GM23338 (cell line): ENCODE results near the gene RABGAP1L. TPM values are rescaled to one million over a fixed set of nuclear protein-coding genes. Genes with fewer than 3 reads are reported as not detected.
"Not testable (repeated sequence)": the region's sequence is repeated elsewhere in the genome, so short reads cannot be mapped to it uniquely, and the experiment has no call there.

Experiments used
- ATAC-seq: fragments of 200-7000 bp; cut with Tn5 transposase; 3 replicates; pipeline ENCODE4 v1.9.1; 2020
- DNase-seq: peaks from one replicate; pipeline ENCODE4 v3.0.0-alpha.2; 2015; ENCODE audit warnings: low spot score
- H2AFZ ChIP-seq: fragments of 200-600 bp; sonication (generic); 2 replicates; pipeline ENCODE4 v1.8.0; 2016; ENCODE audit warnings: antibody characterized with exemption, mild to moderate bottlenecking, moderate library complexity
- H3F3A ChIP-seq: fragments of 200-600 bp; sonication (generic); replicated peaks from 2 replicates; pipeline ENCODE4 v1.8.0; 2017; ENCODE audit warnings: antibody characterized with exemption, mixed run types, low read depth
- H3K27ac ChIP-seq: fragments of 200-600 bp; sonication (generic); 2 replicates; pipeline ENCODE4 v1.6.1; 2016; ENCODE audit warnings: low read depth
- H3K27me3 ChIP-seq: fragments of 200-600 bp; sonication (generic); 2 replicates; pipeline ENCODE4 v1.8.0; 2016; ENCODE audit warnings: mild to moderate bottlenecking, mixed run types, moderate library complexity; ENCODE audit not compliant: insufficient read depth
- H3K36me3 ChIP-seq: fragments of 200-600 bp; sonication (generic); 2 replicates; pipeline ENCODE4 v1.8.0; 2016; ENCODE audit warnings: mild to moderate bottlenecking; ENCODE audit not compliant: insufficient read depth
- H3K4me1 ChIP-seq: fragments of 200-600 bp; sonication (generic); 2 replicates; pipeline ENCODE4 v1.8.0; 2016; ENCODE audit warnings: mild to moderate bottlenecking, moderate library complexity; ENCODE audit not compliant: insufficient read depth
- H3K4me2 ChIP-seq: fragments of 200-600 bp; sonication (generic); 2 replicates; pipeline ENCODE4 v1.7.1; 2017; ENCODE audit warnings: mixed run types
- H3K4me3 ChIP-seq: fragments of 200-600 bp; sonication (generic); 2 replicates; pipeline ENCODE4 v1.6.1; 2016; ENCODE audit warnings: mixed run types
- H3K79me2 ChIP-seq: fragments of 200-600 bp; sonication (generic); replicated peaks from 2 replicates; pipeline ENCODE4 v1.8.0; 2017; ENCODE audit warnings: mild to moderate bottlenecking; ENCODE audit not compliant: insufficient read depth
- H3K9me2 ChIP-seq: fragments of 200-600 bp; sonication (generic); 2 replicates; pipeline ENCODE4 v1.8.0; 2017; ENCODE audit not compliant: insufficient read depth
- H4K20me1 ChIP-seq: fragments of 200-600 bp; sonication (generic); replicated peaks from 2 replicates; pipeline ENCODE4 v1.8.0; 2017; ENCODE audit warnings: mild to moderate bottlenecking; ENCODE audit not compliant: insufficient read depth
- H3K27ac Mint-ChIP-seq: 2 replicates; pipeline ENCODE4 v1.8.0; 2020; ENCODE audit warnings: inconsistent platforms, mild to moderate bottlenecking, moderate library complexity, mixed read lengths
- H3K27me3 Mint-ChIP-seq: 3 replicates; pipeline ENCODE4 v1.8.0; 2022; ENCODE audit warnings: low read depth, mild to moderate bottlenecking, moderate library complexity, mixed read lengths, inconsistent platforms; ENCODE audit not compliant: insufficient read depth, poor library complexity
- H3K36me3 Mint-ChIP-seq: 3 replicates; pipeline ENCODE4 v1.8.0; 2021; ENCODE audit warnings: low read depth, mild to moderate bottlenecking, inconsistent platforms, moderate library complexity, mixed read lengths
- H3K4me1 Mint-ChIP-seq: 3 replicates; pipeline ENCODE4 v1.8.0; 2020; ENCODE audit warnings: mild to moderate bottlenecking, inconsistent platforms, mixed read lengths
- H3K4me3 Mint-ChIP-seq: 3 replicates; pipeline ENCODE4 v1.8.0; 2021; ENCODE audit warnings: moderate library complexity, mild to moderate bottlenecking, inconsistent platforms, mixed read lengths
- H3K9me3 Mint-ChIP-seq: 3 replicates; pipeline ENCODE4 v1.8.0; 2020; ENCODE audit warnings: moderate library complexity, mild to moderate bottlenecking, inconsistent platforms, mixed read lengths
- EZH2 ChIP-seq: fragments of 200-600 bp; sonication (generic); IDR thresholded peaks from one replicate; pipeline ENCODE4 v1.8.0; 2017; ENCODE audit warnings: antibody characterized with exemption, mild to moderate bottlenecking, low read depth; ENCODE audit not compliant: unreplicated experiment
- EZH2phosphoT487 ChIP-seq: fragments of 200-600 bp; sonication (generic); IDR thresholded peaks from one replicate; pipeline ENCODE4 v1.8.1; 2018; ENCODE audit warnings: antibody characterized with exemption; ENCODE audit not compliant: unreplicated experiment
- JUNB ChIP-seq: IDR thresholded peaks from one replicate; pipeline ENCODE4 v1.6.1; 2016; ENCODE audit warnings: antibody characterized with exemption; ENCODE audit not compliant: unreplicated experiment
- NANOG ChIP-seq: IDR thresholded peaks from 2 replicates; pipeline ENCODE4 v1.6.1; 2016; ENCODE audit warnings: antibody characterized with exemption, borderline replicate concordance
- ZNF114 ChIP-seq: fragments of 250-450 bp; sonication (Bioruptor Pico); IDR thresholded peaks from 2 replicates; pipeline ENCODE4 v1.5.0; 2020; ENCODE audit warnings: mild to moderate bottlenecking, moderate library complexity
- polyA plus RNA-seq: library from polyadenylated mRNA; unstranded; fragments of >200 nt; fragmentation: Nextera tagmentation; extraction: Ambion mirVana; gene quantifications from 2 replicates; pipeline ENCODE4 v1.2.1, GENCODE V29; 2016
- total RNA-seq: library from RNA; depleted of rRNA; stranded (reverse); fragments of >200 nt; shearing (Covaris generic); gene quantifications from 2 replicates; pipeline ENCODE4 v1.2.3, GENCODE V29; 2014
- TF ChIP-seq, protein P1 (sequence below): fragments of 250-450 bp; sonication (Bioruptor Pico); IDR thresholded peaks from 2 replicates; pipeline ENCODE4 v1.5.0; 2020; ENCODE audit warnings: mild to moderate bottlenecking, moderate library complexity

RABGAP1L gene
- total and polyA plus RNA-seq, 2 experiments from 2014 or later = 83.2 to 136 TPM

DNA sequence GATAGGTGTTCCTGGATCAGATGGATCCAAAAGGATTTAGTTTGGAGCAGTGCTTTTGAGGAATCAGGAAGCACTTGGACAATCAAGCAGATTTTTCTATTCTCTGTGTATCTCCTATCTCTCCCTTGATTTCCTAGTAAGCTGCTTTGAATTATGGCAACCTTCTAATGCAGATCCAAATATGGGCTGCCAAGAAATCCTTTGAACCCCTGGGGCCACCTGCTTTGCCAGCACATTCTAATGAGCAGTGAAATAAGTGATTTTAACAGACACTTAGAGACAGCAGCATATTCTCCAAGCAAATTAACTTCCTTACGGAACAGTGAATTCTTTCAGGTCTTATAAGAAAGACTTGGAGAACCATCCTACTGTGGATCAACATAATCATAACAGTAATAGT lies 483.9 kb downstream of the RABGAP1L start (continued):
- TF ChIP-seq, protein P1, sequence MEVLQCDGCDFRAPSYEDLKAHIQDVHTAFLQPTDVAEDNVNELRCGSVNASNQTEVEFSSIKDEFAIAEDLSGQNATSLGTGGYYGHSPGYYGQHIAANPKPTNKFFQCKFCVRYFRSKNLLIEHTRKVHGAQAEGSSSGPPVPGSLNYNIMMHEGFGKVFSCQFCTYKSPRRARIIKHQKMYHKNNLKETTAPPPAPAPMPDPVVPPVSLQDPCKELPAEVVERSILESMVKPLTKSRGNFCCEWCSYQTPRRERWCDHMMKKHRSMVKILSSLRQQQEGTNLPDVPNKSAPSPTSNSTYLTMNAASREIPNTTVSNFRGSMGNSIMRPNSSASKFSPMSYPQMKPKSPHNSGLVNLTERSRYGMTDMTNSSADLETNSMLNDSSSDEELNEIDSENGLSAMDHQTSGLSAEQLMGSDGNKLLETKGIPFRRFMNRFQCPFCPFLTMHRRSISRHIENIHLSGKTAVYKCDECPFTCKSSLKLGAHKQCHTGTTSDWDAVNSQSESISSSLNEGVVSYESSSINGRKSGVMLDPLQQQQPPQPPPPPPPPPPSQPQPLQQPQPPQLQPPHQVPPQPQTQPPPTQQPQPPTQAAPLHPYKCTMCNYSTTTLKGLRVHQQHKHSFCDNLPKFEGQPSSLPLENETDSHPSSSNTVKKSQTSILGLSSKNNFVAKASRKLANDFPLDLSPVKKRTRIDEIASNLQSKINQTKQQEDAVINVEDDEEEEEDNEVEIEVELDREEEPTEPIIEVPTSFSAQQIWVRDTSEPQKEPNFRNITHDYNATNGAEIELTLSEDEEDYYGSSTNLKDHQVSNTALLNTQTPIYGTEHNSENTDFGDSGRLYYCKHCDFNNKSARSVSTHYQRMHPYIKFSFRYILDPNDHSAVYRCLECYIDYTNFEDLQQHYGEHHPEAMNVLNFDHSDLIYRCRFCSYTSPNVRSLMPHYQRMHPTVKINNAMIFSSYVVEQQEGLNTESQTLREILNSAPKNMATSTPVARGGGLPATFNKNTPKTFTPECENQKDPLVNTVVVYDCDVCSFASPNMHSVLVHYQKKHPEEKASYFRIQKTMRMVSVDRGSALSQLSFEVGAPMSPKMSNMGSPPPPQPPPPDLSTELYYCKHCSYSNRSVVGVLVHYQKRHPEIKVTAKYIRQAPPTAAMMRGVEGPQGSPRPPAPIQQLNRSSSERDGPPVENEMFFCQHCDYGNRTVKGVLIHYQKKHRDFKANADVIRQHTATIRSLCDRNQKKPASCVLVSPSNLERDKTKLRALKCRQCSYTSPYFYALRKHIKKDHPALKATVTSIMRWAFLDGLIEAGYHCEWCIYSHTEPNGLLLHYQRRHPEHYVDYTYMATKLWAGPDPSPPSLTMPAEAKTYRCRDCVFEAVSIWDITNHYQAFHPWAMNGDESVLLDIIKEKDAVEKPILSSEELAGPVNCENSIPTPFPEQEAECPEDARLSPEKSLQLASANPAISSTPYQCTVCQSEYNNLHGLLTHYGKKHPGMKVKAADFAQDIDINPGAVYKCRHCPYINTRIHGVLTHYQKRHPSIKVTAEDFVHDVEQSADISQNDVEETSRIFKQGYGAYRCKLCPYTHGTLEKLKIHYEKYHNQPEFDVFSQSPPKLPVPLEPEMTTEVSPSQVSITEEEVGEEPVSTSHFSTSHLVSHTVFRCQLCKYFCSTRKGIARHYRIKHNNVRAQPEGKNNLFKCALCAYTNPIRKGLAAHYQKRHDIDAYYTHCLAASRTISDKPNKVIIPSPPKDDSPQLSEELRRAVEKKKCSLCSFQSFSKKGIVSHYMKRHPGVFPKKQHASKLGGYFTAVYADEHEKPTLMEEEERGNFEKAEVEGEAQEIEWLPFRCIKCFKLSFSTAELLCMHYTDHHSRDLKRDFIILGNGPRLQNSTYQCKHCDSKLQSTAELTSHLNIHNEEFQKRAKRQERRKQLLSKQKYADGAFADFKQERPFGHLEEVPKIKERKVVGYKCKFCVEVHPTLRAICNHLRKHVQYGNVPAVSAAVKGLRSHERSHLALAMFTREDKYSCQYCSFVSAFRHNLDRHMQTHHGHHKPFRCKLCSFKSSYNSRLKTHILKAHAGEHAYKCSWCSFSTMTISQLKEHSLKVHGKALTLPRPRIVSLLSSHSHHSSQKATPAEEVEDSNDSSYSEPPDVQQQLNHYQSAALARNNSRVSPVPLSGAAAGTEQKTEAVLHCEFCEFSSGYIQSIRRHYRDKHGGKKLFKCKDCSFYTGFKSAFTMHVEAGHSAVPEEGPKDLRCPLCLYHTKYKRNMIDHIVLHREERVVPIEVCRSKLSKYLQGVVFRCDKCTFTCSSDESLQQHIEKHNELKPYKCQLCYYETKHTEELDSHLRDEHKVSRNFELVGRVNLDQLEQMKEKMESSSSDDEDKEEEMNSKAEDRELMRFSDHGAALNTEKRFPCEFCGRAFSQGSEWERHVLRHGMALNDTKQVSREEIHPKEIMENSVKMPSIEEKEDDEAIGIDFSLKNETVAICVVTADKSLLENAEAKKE (CRISPR knock-in tag) = no peak
- TF ChIP-seq EZH2phosphoT487 (no peak), JUNB (no peak), NANOG (no peak), EZH2 (no peak), ZNF114 (CRISPR knock-in tag) (no peak)

DNA sequence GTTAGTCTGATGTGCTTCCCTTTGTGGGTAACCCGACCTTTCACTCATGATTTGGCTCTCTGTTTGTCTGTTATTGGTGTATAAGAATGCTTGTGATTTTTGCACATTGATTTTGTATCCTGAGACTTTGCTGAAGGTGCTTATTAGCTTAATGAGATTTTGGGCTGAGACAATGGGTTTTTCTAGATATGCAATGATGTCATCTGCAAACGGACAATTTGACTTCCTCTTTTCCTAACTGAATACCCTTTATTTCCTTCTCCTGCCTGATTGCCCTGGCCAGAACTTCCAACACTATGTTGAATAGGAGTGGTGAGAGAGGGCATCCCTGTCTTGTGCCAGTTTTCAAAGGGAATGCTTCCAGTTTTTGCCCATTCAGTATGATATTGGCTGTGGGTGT lies 490.3 kb downstream of the RABGAP1L start:
- DNase-seq, H3K27me3 ChIP-seq, H3K27ac ChIP-seq, H3K4me3 ChIP-seq, H3K4me1 ChIP-seq, H3K4me1 Mint-ChIP-seq, H3K27me3 Mint-ChIP-seq, H3K27ac Mint-ChIP-seq, H3K36me3 Mint-ChIP-seq, H3K36me3 ChIP-seq, H3K4me2 ChIP-seq, H3K4me3 Mint-ChIP-seq, H3K9me2 ChIP-seq, H2AFZ ChIP-seq, H3K9me3 Mint-ChIP-seq, H4K20me1 ChIP-seq, H3K79me2 ChIP-seq, H3F3A ChIP-seq, ATAC-seq: not testable (repeated sequence)
